A204.1 (cell line): ENCODE data around the gene PUM2.

ENCODE experiments used
- FAIRE-seq: peaks from 2 replicates; lab custom pipeline; 2012; peaks lifted over from hg19 to GRCh38; lab: Jason Lieb, UNC

PUM2 gene

DNA sequence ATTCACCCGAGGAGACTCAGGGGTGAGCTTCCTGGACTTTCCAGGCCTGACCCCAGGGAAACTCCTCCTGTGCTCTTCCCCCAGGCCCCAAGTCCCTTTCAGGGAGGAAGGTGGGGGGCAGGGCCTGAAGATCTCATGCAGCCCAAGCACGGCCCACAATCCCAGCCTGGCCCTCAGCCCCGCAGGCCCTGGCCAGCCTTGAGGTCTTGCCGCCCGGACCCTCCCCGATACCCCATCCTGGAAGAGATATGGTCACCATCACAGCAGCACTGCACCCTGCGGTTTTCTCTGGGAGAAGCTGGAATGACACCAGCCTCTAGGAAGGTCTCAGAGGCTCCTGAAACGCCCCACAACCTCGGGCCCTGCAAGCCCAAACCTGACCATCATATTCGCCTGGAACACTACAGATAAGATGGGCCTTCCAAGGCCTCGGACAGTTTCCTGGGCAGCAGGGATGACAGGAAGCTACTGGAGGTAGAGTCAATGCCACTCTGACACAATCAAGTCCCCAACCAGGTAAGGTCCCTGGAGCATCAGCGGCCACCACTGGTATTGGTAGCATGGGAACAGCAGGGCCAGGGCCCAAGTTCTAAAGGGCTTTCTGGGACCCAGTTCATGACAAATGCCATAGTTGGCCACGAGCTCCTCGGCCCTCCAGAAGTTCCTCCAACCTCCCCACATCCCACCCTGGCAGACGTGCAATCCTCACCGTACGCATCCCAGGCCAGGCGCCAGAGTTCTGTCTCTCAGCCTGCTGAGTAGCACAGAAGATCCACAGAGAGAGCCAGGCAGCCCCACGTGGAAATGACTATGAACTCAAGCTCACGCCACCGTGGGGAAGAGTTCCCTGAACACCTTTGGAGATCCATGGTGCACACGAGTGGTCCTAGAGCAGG lies 134.3 kb downstream of the PUM2 start:
- no peak for FAIRE-seq

DNA sequence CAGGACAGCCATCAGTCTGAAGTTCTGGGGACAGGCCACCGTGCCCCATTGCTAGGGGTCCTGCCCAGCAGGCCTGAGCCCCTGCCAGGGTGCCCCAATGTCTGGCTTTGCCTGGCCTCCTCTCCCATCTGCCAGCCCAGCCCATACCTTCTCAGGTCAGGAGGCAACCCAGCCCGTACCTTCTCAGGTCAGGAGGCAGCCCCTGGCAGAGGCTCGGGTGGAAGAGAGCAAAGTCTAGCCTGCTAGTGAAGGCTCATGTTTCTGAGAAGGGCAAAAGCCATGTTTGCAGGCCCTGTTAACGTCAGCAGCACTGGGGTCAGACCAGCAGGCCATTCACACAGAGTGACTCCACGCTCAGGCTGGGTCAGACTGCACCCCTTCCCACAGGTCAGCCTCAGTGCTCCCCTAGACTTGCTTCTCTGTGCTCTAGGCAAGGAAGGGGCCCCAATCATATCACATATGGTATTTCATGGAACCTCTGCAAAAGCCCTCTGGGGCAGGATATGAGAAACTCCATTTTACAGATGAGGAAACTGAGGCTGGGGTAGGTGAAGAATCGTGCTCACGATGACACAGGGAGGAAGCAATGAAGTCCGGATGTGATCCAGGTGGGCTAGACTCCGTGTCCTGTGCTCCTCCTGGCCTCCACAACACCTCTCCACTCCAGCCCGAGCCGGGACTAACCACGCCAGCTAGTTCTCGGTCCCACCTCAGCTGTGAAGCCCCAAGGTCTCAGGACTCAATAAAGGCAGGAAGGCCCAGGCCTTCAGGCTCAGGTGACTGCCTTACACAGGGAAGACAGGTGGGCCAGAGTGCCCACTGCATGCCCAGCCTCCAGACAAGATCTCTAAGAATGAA lies 135.2 kb downstream of the PUM2 start:
- FAIRE-seq = no peak

DNA sequence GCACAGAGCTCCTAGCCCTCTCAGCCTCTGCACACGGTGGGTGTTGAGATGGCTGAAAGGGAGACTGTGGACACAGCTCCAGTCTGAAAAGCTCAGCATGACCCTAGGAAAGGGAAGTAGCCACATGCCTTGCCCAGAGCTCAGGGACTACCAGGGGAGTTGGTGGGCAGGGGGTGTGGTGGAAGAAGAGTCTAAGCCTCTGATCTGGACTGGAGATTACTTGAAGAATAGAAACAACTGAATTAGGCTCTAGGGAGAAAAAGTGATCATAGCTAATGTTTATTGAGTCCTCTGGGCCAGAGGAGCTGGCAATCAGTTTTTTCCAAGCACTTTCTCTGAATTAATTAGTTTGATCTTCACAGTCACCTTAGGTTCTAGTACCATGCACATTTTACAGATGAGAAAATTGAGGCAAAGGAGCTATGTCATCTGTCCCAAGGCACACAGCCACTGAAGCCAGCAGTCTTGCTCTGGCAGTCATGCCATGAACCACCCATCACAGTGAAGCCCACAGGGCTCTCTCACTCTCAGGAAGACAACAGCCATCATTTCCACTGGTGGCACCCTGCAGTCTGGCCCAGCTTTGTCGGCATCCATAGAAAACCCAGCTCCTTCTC lies 136.0 kb downstream of the PUM2 start:
- no peak for FAIRE-seq

DNA sequence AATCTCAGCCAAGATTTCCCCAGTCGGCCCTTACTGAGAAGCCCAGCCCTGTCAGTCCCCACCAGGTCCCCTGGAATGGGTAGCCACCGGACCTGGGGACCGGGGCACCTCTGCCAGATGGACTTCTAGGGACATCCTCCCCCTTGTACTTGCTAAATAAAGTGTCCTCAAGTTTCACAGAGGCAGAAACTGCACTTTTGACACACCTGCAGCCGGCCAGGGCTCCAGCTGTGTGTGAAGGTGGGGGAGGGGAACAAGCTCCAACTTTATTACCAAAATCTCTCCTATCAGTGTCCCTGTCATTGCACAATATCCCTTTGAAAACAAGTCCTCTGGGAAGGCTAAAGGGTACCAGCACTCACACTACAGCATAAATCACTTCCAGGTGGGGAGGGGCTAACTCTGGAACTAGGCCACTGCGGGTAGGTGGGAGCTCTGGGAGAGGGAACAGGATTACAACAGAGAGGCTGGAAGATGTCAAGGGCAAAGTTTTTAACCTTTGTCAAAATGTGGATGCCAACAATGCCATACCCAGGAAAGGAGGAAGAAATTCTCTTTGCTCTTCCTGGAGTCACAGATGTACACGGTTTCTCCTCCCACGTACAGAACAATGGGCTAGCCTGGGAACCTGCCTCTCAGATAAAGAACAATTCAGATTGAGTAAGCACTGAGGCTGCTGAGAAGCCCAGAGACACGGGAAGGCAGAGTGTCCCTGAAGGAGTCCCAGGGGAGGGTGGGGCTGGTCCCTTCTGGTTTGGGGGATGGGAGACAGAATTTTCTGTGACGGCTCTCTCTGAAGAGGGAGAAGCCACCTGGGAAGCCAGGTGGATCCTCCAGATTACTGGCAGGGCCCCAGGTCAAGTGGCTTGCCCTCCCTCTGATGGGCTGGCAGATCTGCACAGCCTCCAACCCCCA lies 136.7 kb downstream of the PUM2 start:
- no peak for FAIRE-seq

DNA sequence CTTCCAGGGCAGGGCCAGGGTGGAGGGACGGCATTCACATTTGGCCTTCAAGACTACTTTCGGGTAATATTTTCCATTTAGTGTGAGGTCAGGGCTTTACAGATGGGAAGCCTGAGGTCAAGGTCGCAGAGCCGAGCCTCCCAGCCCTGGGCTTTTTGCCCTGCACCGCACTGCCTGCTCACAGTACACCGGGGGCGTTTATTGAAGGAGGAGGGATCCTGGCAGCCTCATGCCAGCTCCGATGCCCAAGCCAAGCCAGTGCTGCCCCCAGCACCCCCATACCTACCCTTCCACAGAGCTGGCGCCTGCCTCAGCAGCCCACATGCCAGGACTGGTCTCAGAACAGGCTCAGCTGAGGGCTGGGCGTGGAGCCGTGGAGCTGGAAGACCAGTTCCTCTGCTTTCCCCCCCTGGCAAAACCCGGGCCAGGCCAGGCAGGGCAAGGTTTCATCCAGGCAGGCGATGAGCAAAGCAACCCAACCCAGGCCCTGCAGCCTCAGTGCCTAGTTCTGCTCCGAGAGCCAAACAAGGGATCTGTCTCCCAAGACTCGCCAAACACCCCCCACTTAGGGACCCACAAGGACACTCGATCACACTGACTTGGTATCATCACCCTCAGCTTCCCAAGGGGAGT lies 137.7 kb downstream of the PUM2 start:
- no peak for FAIRE-seq

DNA sequence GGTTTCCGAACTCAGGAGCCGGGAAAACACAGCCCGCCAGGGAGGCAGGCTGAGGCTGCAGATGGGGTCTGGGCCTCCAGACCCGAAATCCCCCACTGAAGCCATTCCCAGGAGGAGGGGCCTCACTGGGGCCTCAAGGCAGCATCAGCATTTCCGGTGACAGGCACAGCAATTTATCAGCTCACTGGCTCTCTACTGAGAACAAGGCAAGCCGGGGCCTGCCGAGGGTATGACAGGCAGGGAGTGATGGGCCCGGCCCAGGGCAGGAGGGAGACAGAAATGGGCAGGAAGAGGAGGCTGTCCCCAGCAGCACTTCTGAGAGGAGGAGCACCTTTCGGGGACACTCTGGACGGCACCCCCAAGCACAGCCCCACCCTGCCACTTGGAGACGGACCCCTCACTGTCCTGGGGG lies 138.2 kb downstream of the PUM2 start:
- no peak for FAIRE-seq

DNA sequence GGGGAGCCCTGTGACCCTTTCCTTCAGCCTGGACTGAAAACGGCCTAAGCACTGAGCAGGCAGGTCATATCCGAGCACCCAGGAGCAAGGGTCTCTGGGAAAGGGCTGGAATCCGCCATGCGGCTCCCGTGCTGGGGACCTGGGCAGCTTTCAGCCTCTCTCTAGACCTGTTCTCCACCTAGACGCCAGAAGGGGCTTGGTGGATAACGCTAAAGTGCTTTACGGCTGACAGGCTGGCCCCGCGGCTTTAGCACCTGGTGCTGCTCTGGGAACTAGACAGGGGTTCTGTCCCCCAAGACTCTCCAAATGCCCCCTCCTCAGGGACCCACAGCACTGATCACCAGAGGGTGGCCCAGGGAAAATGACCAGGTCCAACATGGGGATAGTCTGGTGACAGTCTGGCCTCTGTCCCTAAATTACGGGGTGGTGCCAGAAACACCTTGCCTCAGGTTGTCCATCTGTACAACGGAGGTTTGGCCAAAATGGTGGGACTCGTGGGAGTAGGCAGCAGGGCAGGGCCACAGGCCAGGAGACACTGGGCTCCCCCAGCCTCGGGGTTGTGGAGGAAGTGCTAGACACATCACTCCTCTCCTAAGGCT lies 138.7 kb downstream of the PUM2 start:
- no peak for FAIRE-seq

DNA sequence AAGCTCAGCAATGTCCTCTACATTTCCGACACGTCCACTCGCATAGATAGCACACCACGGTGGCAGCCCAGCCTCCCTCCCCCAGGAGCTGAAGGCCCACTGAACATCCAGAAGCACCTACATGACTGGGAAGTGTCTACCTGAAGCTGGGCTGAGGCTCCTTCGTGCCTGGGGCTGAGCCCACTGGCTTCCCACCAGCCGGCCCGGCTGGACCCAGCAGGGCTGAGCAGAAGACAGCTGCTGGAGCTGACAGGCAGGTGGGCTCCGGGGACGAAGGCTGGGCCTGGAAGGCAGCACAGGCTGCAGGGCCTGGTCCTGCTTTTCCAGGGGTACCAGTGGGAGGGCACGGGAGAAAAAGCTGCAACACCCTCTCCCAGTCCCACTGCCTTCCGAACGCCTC lies 139.2 kb downstream of the PUM2 start:
- FAIRE-seq = no peak

DNA sequence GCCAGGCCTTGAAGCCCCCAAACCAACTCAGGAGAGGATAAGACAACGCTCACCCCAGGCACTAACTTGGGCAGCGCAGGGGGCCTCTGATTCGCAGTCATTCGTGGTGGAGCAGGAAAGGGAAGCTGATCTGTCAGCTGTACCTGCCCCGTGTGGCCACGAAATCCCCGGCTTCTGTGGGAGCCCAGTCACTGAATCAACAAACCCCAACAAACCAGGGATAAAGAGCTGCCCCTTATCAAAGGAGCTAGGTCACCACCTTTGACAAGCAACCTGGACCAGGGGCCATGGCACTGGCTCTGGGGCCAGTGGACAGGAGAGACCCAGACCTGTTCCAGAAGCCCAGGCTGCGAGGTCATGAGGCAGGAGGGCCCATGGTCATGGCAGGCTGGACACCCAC lies 140.2 kb downstream of the PUM2 start:
- no peak for FAIRE-seq

DNA sequence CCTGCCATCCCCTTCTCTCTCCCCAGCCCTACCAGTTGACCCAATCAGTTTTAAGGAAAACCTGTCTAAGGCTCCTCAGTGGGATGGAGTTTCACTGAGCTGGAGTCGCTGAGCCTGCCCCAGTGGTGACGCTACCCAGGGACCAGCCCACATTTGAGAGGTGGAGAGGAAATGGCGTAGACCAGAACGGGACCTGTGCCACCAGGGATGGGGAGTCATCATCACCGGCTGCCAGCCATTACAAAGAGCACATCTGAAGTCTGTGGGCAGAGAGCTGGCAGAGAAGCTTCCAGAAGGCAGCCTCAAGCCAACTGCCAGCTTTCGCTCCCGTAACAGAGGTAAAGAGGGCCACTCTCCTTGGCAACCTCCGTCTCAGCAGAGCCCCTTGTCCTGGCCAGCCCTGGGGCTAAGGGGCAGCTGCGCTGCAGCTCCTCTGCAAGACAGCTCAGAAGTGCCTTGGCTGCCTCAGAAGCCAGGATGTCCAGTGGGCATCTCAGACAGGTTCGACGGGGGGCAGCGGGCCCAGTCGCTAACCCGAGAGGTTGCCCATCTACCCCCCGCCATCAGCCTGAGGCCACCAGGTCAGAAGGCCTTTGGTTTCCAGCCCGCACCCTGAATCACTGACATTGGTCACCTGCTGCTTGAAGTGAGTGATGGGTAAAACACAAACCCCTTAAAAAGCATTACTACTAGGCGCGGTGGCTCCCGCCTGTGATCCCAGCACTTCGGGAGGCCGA lies 141.1 kb downstream of the PUM2 start:
- FAIRE-seq = no peak

DNA sequence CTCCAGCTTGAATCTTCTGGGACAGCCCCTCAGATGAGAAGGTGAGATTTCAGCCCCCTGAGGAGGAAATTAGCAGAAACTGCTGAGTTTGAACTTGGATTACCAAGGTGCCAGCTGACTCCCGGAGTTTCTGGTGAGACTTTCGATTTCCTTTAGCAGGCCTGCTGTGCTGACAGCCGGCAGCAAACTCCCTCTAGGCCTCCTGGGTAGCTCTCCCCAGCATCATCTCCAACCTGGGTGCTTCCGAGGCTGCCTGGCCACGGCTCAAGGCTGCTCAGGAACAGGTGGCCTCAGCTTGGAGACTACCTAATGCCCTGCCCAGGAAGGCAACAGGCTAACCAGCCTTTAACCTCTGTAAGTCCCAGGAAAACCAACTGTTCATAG lies 142.2 kb downstream of the PUM2 start:
- FAIRE-seq = no peak

DNA sequence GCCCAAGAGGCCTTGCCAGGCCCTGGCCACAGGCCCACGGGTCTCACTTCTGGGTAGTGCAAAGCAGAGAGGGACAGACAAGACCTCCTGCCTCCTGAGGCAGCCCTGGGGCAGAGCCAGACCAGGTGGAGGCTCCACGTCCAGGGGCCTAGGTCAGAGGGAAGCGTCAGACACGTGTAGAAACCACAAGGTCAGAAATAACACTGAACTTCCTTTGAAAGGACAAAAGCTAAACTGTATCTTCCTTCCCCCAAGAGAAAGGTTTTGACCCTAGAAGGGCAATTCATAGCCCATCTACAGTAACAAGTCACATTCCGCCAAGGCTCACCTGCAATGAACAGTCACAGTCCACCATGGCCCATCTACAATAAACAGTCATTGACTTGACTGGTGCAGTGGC lies 143.6 kb downstream of the PUM2 start:
- FAIRE-seq = no peak

DNA sequence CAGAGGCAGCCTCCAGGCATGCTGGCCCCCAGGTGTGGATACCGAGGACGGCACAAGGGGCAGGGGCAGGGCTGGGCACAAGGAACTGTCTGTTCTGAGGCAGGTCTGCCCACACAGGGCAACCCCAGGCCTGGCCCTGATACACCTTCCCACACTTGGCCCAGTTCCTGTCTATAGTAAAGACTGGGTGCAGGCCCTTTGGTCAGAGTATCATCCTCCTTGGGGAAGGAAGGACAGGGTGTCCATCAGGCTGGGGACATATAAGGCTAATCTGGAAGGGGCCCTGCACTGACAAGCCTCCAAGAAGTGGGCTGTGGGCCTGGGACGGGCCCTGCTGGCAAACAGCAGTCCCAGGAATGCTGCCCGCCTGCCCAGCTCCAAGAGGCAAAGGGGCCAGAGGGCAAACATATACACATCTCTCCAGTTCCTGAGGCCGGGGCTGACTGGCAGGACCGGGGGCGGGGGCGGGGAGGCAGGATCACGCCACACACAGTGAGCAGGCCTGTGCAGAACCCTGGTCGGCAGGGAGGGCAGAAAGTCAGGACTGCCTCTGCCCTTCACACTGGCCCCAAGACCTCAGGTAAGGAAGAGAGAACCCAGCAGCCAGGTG lies 144.6 kb downstream of the PUM2 start:
- no peak for FAIRE-seq

DNA sequence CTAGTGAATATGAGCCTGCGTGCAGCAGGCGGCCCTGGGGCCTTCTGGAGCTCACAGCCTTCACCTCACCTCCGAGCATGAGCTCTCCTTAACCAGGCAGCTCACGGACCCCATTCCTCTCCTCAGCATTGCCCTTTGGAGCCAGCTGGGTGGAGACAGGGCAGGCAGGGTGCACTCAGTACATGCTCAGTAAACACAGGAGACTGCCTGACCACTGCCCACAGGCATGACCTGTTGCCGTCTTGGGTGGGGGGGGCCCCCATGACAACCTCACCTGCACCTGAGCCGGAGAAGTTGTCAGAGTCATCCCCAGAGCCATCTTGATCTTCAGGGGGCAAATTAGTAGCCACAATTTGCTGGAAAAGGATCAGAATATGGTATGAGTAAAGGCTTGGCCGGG lies 145.6 kb downstream of the PUM2 start:
- FAIRE-seq = no peak

DNA sequence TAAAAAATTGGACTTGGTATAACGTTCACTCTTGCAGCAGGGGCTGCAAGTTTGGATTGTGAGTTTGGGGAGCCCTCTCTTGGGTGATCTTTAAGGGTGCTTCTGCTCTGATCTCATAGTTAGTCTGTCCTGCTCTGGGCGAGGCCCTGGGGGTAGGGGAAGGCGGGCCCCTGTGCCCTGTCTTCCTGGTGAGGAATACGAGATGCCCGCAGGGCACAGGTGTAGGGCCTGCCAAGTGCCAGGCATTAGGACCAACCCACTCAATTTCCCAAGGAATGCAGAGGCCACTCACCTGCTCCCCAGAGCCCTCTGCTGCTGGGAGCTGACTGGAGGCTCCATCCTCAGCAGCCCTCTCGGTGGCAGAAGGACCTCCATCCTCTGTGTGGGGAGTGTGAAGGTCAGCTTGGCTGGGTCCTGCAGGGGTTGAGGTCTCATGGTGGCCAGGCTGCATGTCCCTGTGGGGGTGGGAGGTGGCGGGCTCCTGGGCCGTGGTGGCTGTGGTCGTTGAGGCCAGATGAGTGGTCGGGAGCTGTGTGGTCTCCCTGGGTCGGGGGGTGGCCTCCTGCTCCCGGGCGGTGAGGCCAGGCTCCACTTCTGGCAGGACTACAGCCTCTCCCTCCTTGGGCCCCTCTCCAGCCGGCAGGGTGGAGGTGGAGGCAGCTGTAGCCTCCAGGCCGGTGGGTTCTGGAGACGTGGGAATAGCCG lies 147.0 kb downstream of the PUM2 start:
- no peak for FAIRE-seq

DNA sequence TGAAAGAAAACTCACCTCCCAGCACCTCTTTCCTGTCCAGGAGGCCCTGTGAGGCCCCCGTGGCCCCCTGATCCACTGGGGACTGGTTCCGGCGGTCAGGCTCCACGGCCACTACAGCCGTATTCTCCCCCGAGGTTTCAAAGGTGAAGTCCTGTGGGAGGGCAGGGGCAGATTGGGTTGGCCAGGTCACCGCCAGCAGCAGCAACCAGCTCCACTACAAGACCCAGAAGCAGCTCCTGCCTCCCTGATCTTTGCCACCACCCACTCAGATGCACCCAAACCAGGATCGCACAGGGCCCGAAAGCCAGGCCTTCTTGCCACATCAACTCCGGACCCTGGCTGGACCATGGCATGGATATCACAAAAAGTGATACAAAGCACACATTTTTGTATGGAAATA lies 147.6 kb downstream of the PUM2 start:
- no peak for FAIRE-seq

DNA sequence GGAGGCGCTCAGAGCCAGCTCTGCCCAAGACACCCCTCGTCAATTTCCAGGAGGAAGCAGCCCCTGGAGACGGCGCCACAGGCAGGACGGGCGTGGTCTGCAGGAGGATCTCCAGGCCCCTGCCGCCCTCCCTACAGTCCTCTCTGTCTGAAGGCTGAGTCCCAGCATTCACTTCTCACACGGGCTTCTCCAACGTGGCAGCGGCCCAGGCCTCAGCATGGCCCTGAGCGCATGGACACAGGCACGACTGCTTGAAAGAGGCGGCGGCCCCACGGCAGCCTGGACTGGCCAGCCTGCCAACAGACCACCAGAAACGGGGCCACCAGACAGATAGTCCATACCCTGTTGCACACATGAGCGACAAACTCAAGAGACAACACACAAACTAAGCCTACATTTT lies 149.0 kb downstream of the PUM2 start:
- FAIRE-seq = no peak

DNA sequence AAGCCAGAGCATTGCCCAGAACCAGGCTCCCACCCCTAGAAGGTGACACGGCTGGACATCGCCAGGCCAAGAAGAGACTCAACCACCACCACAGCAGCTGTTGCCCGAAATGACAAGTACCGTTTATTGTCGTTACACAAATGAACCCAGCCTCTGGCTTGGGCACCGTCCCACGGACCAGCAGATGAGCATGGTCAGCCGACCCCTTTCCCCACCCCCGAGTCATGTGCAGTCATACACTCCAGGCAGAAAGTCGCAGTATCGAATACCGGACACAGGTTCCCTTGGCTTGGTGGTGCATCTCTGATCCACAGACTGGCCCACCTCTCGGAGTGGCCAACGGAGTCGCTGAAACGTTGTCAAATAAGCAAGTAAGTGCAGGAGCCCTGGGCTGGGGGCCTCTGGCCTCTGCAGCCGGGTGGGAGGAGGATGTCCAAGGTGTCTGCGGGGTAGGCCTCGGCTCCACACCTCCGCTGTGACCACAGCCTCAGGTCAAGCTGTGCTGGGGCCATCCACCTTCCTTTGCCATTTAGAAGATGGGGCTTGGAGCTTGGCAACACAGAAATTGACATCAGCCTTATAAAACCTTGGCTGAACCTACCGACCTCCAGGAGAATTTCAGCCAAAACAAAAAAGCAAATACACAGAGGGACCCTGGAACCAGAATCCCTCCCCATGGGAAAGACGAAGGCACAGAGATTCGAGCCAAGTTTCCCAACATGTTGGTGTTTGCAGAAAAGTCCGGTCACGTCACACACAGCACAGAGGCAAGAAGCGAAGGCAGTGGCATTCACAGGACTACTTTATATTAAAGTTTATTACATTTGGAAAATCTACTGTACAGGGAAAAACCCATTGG lies 149.7 kb downstream of the PUM2 start:
- FAIRE-seq = no peak
